ENCODE measurements around the gene CDC42.

The CDC42 gene

GRCh38 chr1:22132517-22133235 lies 80.2 kb downstream of the CDC42 start:
- no peak for DNase-seq

GRCh38 chr1:22133247-22133930 lies 80.9 kb downstream of the CDC42 start:
- DNase-seq, result peak; percentile 22

GRCh38 chr1:22133931-22134324 lies 81.4 kb downstream of the CDC42 start:
- DNase-seq, result no peak

DNA sequence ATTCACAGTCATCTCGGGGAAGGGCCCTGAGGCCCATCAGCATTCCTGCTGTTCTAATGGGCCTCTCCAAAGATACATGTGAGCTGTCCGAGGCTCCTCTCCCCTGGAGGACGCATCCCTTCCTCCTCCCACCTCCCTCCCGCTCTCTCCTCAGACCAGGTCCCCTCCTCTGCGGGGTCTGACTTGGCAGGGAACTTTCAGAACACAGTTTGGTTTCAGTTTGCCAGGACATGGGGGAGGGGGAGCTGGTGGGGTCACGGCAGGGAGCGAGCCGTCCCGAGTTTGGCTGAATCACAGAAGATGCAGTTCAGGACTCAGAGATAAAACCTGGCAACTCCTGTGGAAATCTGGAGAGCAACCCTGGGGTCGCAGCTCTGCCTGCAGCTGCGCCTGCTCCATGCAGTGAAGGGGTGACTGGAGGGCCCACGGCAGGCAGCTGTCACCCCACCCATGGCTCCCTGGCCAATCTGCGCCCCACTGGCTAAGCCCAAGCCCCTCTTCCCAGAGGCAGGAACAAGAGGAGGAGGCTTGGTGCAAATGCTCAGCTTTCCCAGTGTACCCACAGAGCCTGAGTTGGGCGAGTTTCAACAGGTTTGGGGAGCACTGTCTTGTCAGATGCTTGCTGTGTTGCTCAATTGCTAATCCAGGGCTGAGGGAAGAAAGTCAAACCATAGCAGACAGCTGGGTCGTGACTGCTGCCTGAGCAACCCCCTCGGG lies 84.7 kb downstream of the CDC42 start:
- DNase-seq, result no peak

- peak; percentile 67 for DNase-seq
Observed at GRCh38 chr1:22139066-22139594, 86.6 kb downstream of the CDC42 start.

GRCh38 chr1:22139817-22140216 lies 87.3 kb downstream of the CDC42 start:
- DNase-seq, result peak; percentile 49

Measured in NCI-H510A treated with DMSO at 0.1 percent for 48 hours (cell line).